ENCODE data around the gene UGT1A10.
"Not testable (repeated sequence)": the region's sequence is repeated elsewhere in the genome, so short reads cannot be mapped to it uniquely, and the experiment has no call there.

Gene UGT1A10

GRCh38 chr2:233620204-233620603 lies 16.0 kb upstream of the UGT1A10 start:
- TF ChIP-seq MYC (IDR thresholded peaks at IDR 0.05; ENCODE audit: low read depth, low read length), result no peak
- no peak for TF ChIP-seq CTCF (IDR thresholded peaks at IDR 0.05; ENCODE audit: low read depth, low read length)
- TF ChIP-seq MAX (IDR thresholded peaks at IDR 0.05; ENCODE audit: low read depth, low read length), result no peak
- TF ChIP-seq POLR2A (IDR thresholded peaks at IDR 0.05; ENCODE audit: extremely low read depth, insufficient read length), result no peak
- H3K4me3 ChIP-seq (ENCODE audit: low read depth, low read length), result no peak overlapping the region
- DNase-seq (ENCODE audit: low read depth), result no peak

GRCh38 chr2:233621863-233622262 lies 14.4 kb upstream of the UGT1A10 start:
- not testable (repeated sequence) for H3K4me3 ChIP-seq (ENCODE audit: low read depth, low read length); DNase-seq (ENCODE audit: low read depth)

GRCh38 chr2:233627331-233628025 lies 8.8 kb upstream of the UGT1A10 start:
- no peak overlapping the region for H3K4me3 ChIP-seq (ENCODE audit: low read depth, low read length)
- TF ChIP-seq POLR2A (IDR thresholded peaks at IDR 0.05; ENCODE audit: extremely low read depth, insufficient read length), result no peak
- no peak for TF ChIP-seq MAX (IDR thresholded peaks at IDR 0.05; ENCODE audit: low read depth, low read length)
- no peak for TF ChIP-seq CTCF (IDR thresholded peaks at IDR 0.05; ENCODE audit: low read depth, low read length)
- TF ChIP-seq MYC (IDR thresholded peaks at IDR 0.05; ENCODE audit: low read depth, low read length), result no peak

GRCh38 chr2:233638836-233639235 lies 2.6 kb downstream of the UGT1A10 start:
- no peak overlapping the region for H3K4me3 ChIP-seq (ENCODE audit: low read depth, low read length)
- TF ChIP-seq POLR2A (IDR thresholded peaks at IDR 0.05; ENCODE audit: extremely low read depth, insufficient read length) (no peak), MYC (IDR thresholded peaks at IDR 0.05; ENCODE audit: low read depth, low read length) (no peak), MAX (IDR thresholded peaks at IDR 0.05; ENCODE audit: low read depth, low read length) (no peak), CTCF (IDR thresholded peaks at IDR 0.05; ENCODE audit: low read depth, low read length) (no peak)
- no peak for DNase-seq (ENCODE audit: low read depth)

More at GRCh38 chr2:233627331-233628025, 8.8 kb upstream of the UGT1A10 start:
- DNase-seq (ENCODE audit: low read depth), result no peak

GRCh38 chr2:233639860-233640259 lies 3.6 kb downstream of the UGT1A10 start:
- no peak overlapping the region for H3K4me3 ChIP-seq (ENCODE audit: low read depth, low read length)

More at GRCh38 chr2:233639860-233640259, 3.6 kb downstream of the UGT1A10 start:
- DNase-seq (ENCODE audit: low read depth), result no peak
- TF ChIP-seq MYC (IDR thresholded peaks at IDR 0.05; ENCODE audit: low read depth, low read length), result no peak
- no peak for TF ChIP-seq POLR2A (IDR thresholded peaks at IDR 0.05; ENCODE audit: extremely low read depth, insufficient read length)
- TF ChIP-seq CTCF (IDR thresholded peaks at IDR 0.05; ENCODE audit: low read depth, low read length), result no peak
- no peak for TF ChIP-seq MAX (IDR thresholded peaks at IDR 0.05; ENCODE audit: low read depth, low read length)
